GM10248 (cell line): ENCODE data around the gene LIMK1.

Source experiments
- CTCF ChIA-PET: fragments of 300-600 bp; sonication (Branson Sonifier 250); formaldehyde crosslinking; extraction: SDS; loops from one replicate; lab custom pipeline; 2021; ENCODE audit warnings: antibody characterized with exemption; lab: Yijun Ruan, JAX
- POLR2A ChIA-PET: fragments of 350-650 bp; sonication (Branson Sonifier 250); formaldehyde crosslinking; extraction: SDS; loops from one replicate; lab custom pipeline; 2020; ENCODE audit warnings: antibody characterized with exemption; lab: Yijun Ruan, JAX
- DNase-seq: peaks from one replicate; pipeline ENCODE4 v3.0.0; 2012; ENCODE audit errors: extremely low spot score
- CTCF ChIP-seq: IDR thresholded peaks from 2 replicates; pipeline ENCODE4 v1.5.1; 2012; ENCODE audit warnings: mild to moderate bottlenecking, low read depth; ENCODE audit errors: extremely low read depth, missing control alignments, control extremely low read depth

The LIMK1 gene

DNA sequence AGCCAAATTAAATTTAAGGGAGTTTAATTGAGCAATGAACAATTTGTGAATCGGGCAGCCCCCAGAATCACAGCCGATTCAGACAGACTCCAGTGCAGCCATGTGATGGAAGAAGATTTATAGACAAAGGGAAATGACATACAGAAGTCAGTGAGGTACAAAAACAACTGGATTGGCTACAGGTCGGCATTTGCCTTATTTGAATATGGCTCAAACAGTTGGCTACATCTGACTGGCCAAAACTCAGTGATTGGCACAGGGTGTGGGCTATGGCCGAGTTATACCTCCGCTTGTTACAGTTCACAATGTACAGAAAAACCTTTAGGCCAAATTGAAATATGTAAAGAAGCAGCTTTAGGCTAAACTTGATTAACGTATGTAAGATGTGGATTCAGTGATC, 59.8 kb downstream of the LIMK1 start:
- CTCF ChIA-PET: no interaction called here
- TF ChIP-seq CTCF: no peak
- no peak for DNase-seq
- POLR2A ChIA-PET: no interaction called here

- CTCF ChIA-PET: no interaction called here
- no peak for TF ChIP-seq CTCF
- DNase-seq: no peak
- POLR2A ChIA-PET: no interaction called here
These were observed 64.9 kb downstream of the LIMK1 start for GRCh38 chr7:74148491-74148890.

GRCh38 chr7:74149071-74149470, 65.5 kb downstream of the LIMK1 start:
- ChIA-PET CTCF (no interaction called here), POLR2A (no interaction called here)
- DNase-seq: no peak
- TF ChIP-seq CTCF: no peak

DNA sequence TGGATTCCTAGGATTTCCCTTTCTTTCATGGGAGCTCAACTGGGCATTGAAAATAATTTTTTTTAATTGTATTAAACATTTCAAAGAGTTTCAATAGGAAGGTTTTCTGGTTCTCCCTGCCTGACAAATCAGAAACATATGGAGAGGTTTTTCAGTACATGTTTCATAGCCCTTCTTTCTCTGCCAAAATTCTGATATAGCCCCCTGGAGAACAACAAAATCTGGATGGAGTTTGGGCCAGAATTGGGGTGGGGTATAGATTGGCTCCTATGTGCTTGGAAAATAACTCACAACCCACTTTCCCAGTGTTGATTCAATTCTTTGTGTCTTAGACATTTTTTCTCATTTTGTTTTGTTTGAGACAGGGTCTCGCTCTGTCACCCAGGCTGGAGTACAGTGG, 66.0 kb downstream of the LIMK1 start:
- CTCF ChIA-PET: no interaction called here
- no peak for DNase-seq
- POLR2A ChIA-PET: interaction anchor here (0.7 kb wide), 1 partner anchor 35 kb away, joined by 3 read pairs; no protein-coding TSS in a partner anchor
- TF ChIP-seq CTCF: no peak

GRCh38 chr7:74153736-74154135, 70.1 kb downstream of the LIMK1 start:
- DNase-seq: no peak
- CTCF ChIA-PET: interaction anchor here (2.1 kb wide), 1 partner anchor 25 kb away, joined by 5 read pairs; no protein-coding TSS in a partner anchor
- TF ChIP-seq CTCF: no peak
- POLR2A ChIA-PET: no interaction called here

DNA sequence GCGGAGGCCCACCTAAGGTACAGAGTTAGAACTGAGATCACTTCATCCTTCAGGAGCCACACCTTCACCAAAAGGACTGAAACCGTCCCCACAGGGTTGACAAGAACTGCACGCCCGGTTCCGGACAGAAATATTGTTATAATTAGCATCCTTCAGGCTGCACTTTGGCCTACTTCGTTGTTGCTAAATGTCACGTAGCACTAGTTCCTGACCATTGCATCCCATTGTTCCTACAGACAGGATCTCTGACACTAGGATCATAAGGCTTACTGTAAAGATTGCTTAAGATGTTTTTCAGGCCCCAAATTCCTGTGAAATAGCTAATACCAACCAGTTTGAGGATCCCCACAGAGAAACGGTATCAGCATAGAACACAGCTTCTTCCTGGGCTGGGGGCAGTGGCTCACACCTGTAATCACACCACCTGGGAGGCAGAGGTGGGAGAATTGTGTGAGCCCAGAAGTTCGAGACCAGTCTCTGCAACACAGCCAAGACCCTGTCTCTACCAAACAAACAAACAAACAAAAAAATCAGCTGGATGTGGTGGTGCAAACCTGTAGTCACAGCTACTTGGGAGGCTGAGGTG, 72.3 kb downstream of the LIMK1 start:
- CTCF ChIA-PET: interaction anchor here (0.6 to 1.3 kb wide), 2 partner anchors 11 to 16 kb away, joined by 3 read pairs; no protein-coding TSS in a partner anchor
- POLR2A ChIA-PET: no interaction called here
- TF ChIP-seq CTCF: no peak
- DNase-seq: no peak
